IPS DF 4.7 (cell line): ENCODE measurements around the gene CDC42SE1.

Experiments
- DNase-seq: peaks from one replicate; pipeline ENCODE4 v3.0.0-alpha.2; 2013; ENCODE audit warnings: low spot score; ENCODE audit errors: extremely low read depth

The CDC42SE1 gene

DNA sequence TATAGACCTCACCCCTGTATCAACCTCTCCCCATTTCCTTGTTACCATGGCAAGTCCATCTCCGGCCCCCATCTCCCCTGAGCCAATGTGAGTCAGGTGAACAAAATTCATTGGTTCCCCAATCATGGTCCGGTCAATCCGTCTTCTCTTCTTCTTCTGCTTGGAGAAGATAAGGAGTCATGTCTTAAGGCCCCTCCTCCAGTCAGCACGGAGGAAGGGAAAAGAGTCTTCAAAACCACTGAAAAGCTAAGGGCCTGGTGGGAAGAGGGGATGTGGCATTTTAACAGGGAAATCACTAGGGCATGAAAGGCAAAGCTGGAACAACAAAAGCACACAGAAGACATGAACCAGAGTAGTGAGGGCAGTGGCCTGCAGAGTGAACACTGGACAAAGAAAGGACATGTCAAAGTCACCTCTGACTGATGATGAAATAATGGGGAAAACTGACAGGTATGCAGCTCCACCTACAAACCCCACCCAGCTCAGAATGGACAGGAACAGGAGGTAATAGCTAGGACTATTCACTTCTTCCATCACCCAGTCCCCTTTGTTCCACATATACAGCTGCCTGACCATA, 4.4 kb downstream of the CDC42SE1 start:
- DNase-seq: no peak

GRCh38 chr1:151051356-151052009, 7.9 kb downstream of the CDC42SE1 start:
- DNase-seq: no peak

DNA sequence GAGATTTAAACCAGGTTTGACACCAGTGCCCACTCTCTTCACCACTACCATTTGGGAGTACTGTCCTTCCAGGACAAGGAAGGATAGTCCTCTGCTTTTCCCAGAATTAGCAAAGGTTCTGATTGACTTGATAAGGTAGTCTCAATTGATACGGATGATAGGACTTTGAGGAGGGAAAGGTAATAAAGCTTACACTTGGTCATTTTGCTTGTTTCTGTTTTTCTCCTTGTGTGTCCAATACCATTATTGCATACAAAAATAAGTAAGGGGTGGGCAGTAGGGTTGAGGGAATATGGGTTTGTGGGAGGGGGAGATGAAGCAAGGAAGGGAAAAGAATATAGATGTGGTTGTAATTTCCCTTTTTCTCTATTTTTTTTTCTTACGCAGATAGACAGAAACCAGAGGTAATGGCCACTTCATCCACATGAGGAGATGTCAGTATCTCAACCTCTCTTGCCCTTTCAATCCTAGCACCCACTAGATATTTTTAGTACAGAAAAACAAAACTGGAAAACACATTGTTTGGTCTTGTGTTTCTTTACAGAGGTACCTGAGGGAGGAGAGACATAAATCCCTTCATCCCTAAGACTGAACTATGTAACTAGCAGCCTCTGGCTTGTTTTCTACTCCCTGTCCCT, 9.3 kb downstream of the CDC42SE1 start:
- no peak for DNase-seq

DNA sequence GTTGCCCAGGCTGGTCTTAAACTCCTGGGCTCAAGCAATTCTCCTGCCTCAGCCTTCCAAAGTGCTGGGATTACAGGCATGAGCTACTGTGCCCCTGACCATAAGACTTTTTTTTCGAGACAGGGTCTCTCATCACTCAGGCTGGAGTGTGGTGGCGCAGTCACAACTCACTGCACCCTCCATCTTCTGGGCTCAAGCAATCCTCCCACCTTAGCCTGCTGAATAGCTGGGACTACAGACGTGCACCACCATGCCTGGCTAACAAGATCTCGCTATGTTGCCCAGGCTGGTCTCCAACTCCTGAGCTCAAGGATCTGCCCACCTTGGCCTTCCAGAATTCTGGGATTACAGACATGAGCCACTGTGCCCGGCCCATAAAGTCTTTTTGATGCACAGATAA, 10.0 kb downstream of the CDC42SE1 start:
- DNase-seq: no peak

- DNase-seq: no peak
Observed at GRCh38 chr1:151048645-151049032, 10.8 kb downstream of the CDC42SE1 start.

DNA sequence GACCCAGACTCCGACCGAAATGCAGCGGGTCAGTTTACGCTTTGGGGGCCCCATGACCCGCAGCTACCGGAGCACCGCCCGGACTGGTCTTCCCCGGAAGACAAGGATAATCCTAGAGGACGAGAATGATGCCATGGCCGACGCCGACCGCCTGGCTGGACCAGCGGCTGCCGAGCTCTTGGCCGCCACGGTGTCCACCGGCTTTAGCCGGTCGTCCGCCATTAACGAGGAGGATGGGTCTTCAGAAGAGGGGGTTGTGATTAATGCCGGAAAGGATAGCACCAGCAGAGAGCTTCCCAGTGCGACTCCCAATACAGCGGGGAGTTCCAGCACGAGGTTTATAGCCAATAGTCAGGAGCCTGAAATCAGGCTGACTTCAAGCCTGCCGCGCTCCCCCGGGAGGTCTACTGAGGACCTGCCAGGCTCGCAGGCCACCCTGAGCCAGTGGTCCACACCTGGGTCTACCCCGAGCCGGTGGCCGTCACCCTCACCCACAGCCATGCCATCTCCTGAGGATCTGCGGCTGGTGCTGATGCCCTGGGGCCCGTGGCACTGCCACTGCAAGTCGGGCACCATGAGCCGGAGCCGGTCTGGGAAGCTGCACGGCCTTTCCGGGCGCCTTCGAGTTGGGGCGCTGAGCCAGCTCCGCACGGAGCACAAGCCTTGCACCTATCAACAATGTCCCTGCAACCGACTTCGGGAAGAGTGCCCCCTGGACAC, 11.3 kb downstream of the CDC42SE1 start:
- no peak for DNase-seq

DNA sequence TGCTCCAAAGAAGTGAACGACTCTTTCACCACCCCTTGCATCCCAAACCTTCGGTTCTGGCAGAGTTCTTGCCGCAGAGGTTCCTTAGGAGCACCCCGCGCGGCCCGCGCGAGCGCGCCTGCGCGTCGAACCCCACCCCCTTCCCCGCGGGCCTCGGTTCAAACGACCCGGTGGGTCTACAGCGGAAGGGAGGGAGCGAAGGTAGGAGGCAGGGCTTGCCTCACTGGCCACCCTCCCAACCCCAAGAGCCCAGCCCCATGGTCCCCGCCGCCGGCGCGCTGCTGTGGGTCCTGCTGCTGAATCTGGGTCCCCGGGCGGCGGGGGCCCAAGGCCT, 11.9 kb downstream of the CDC42SE1 start, which contains the start of gene C1orf56:
Gene C1orf56 (plus strand): TSS at position 161 of the 334 bp plus-strand sequence. CDS start 97 bp downstream, at position 258.
- no peak for DNase-seq

DNA sequence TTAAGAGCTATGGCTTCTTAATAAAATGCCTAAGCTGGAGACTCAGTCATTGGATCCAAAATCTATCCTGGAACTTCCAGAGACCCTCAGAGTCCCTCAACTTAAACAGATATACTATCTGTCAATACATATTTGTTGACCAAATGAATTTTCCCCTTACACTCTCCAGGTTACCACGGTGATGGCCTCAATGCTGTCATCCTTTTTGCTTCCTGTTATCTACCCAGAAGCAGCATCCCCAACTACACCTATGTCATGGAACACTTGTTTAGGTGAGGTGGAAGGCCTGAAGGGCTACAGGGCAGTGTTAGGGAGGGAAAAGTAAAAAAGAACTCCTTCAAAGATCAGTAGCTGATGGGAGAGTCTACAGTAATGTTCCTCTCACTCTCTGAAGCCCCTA, 16.3 kb downstream of the CDC42SE1 start:
- no peak for DNase-seq

DNA sequence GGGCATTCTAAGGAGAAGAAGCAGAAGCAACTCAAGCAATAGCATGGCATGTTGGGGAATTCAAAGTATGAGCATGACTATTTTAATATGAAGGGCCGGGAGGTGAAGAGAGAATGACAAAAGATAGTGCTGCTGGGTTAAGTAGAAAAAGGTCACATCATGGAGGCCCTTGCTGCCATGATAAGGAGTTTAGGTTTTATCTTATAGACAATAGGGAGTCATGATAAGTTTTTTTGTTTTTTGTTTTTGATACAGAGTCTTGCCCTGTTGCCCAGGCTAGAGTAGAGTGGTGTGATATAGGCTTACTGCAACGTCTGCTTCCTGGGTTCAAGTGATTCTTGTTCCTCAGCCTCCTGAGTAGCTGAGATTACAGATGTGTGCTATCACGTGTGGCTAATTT, 19.9 kb downstream of the CDC42SE1 start:
- DNase-seq: no peak

GRCh38 chr1:151037032-151037431, 22.4 kb downstream of the CDC42SE1 start:
- DNase-seq: no peak

DNA sequence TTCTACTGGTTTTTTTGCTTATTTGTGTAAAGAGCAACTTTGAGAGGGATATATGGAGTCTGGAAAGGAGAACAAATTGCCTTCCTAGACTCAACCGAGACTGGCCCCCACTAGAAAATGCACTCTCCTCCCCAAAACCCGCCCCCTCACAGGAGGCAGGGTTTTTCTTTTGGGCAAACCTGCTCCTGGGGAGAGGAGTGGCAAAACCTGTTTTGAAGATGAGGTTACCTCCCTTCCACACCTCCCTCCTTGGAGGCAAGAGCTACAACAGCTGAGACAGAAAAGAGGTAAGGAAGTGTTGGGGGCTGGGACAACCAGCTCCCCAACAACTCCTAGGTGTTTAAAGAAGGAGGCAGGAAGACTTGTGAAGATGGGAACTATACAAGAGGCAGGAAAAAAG, 23.1 kb downstream of the CDC42SE1 start, which contains the start of gene BNIPL:
Gene BNIPL (plus strand): TSS at position 231 of the 400 bp plus-strand sequence. CDS start 140 bp downstream, at position 371.
- no peak for DNase-seq

DNA sequence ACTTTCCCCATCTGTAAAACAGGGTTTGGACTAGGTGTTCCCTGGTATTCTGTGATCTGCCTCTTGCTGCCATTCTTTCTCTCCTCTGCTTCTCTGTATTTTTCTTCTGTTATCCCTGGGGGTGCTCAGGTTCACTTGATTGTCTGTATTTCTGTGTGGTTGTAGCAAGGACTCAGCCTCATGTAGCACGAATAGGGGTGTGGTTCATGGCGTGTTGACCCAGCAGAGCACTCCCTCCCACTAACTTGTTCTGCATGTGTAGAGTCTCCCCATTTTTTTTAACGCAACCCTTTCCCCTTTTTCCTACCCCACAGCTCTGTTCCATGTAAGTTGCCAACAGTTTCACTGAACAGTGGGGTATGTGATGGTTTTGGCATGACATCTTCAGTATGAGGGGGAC, 24.3 kb downstream of the CDC42SE1 start:
- no peak for DNase-seq

- DNase-seq: no peak
Observed at GRCh38 chr1:151032164-151032563, 27.3 kb downstream of the CDC42SE1 start.

DNA sequence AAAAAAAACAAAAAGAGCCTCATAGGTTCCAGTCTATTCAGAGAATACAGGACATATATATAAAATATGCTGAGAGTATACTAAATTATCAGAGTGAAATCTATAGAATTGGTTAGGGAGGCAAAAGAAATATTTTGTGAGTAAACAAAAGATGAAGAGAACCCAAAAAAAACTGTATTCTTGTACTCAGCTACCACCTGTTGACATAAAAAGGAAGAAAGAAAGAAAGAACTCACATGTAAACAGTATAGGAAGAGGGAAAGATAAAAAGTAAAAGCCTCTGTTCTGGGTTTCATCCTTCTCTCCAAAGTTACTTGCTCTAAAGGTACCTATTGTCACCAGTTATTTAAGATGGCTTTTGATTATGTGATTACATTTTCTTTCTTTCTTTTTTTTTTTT, 33.0 kb downstream of the CDC42SE1 start:
- DNase-seq: no peak

DNA sequence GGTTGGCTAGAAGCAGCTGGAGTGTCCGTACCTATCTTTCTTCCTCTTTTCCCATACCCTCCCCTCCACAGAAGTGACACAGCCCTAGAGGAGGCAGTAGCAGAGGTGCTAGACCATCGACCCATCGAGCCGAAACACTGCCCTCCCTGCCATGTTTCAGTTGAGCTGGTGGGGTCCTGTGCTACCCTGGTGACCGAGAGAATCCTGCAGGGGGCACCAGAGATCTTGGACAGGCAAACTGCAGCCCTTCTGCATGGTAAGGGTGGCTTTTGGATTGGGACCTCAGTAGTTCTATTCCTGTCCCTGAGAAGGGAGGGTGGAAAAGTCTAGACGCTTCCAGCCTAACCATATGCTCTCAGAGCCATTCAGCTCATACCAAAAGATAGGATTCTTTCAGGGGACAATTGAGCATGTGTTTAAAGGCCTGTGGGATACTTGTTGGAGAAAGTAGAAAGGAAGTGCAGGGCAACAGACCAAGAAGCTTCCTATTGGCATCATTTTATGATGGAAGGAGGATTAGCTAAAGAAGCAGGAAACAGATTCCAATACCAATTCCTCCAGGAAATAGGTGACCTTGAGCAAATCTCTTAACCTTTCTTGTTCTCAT, 34.8 kb downstream of the CDC42SE1 start:
- DNase-seq: peak; percentile 66

DNA sequence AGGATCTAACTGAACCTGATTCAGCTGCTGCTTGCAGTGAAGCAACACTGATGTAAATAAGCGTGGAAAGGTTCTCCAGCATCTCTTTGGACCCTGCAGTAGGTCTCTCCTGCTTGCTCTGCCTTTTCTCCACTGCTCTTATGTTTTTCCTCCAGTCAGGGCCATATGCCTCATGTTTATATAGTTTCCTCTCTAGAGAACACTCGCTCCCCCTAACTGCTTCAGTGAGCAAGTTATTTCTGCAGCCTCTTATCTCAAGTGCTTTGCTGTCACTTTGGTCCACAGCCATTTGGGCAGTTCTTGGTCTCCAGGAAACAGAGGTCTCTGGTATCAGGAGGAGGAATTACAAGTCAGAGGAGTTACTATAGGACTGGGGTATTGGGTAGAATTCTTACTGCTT, 45.9 kb downstream of the CDC42SE1 start:
- no peak for DNase-seq

DNA sequence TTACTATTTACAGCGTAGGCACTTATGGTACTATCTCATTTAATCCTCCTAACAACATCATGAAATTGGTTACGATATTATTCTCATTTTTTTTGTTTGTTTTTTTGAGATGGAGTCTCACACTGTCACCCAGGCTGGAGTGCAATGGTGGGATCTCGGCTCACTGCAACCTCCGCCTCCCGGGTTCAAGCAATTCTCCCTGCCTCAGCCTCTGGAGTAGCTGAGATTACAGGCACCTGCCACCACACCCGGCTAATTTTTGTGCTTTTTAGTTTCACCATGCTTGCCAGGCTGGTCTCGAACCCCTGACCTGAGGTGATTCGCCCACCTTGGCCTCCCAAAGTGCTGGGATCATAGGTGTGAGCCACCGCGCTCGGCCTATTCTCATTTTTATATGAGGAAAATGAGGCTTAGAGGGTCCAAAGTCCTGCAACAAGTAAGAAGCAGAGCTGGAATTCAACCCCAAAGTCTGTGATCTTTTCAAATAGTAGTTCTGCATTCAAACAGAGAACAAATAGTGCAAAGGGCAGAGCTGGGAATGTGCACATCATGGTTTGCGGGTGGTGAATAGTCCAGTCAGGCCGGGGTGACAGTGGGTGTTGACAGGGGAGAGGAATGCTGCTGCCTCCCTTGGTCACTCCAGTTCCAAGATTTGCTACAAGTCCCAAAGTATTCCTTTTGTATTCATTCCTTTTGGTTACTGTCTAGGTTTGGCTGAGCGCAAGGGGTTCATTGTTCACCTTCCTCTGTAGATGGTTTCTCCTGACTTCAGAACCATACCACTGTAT, 46.5 kb downstream of the CDC42SE1 start:
- DNase-seq: no peak

DNA sequence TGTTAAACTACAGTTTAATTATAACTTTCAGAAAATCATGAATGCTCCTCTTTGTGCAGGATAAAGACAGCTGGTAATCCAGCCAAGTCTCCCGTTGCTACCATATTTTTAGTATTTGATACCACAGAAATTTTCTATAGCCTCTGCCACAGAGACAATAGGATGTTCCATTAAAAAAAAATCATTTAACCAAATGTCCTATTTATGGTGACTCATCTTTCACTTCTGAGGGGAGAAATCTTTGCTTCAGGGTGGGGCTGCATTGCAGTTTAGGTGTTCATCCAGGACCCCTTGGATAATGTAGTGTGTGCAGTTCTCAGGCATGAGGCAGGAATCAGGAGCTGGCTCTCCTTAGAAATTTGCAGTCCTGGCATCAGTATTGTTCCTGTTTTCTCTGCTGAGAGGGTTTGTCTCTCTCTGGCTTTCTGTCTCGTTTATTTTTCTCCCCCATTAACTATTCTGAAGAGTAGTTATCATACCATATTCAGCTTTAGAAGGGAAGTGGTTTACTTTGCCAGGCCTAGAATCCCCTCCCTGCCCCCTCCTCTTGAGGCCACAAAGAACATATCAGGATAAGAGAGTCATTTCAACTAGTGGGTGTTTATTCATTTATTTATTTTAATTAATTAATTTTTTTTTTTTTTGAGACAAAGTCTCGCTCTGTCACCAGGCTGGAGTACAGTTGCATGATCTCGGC, 48.1 kb downstream of the CDC42SE1 start:
- DNase-seq: no peak

- no peak for DNase-seq
Observed at GRCh38 chr1:151010346-151010726, 49.1 kb downstream of the CDC42SE1 start.

DNA sequence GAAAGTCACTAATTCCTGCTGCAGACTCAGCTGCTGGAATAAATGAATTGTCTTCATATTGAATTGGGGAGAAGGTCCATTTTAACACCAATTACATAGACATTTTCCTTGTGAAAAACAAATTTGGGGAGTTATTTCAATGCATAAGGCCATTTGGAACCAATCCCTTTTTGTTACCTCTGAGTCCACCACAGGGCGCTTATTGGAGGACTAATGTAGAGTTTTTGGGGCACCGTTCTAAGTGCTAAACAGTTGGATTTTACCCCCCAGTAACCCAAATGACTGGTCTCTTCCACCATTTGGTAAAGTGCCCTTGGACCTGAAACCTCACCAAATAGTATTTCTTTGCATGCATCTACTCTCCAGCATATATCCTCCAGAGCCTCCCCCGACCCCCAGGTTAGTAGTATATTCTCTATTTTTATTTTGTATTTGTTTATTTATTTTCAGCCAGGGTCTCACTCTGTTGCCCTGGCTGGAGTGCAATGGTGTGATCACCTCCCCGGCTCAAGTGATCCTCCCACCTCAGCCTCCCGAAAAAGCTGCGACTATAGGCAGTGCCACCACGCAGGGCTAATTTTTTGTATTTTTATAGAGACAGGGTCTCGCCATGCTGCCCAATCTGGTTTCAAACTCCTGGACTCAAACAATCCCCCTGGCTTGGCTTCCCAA, 49.6 kb downstream of the CDC42SE1 start:
- no peak for DNase-seq
